Measurements from ENCODE around the gene EVC2.

Gene EVC2

GRCh38 chr4:5569451-5569850 lies 138.9 kb downstream of the EVC2 start:
- Histone ChIP-seq H3K27me3 (ENCODE audit: insufficient read depth, poor library complexity, severe bottlenecking) (no peaks in the 10 kb centered on the region), H3K4me3 (replicated peaks; ENCODE audit: insufficient read depth, low read length) (no peak overlapping the region)
- TF ChIP-seq SPI1 (IDR thresholded peaks at IDR 0.05; ENCODE audit: borderline replicate concordance, low read depth) (no peak), REST (IDR thresholded peaks at IDR 0.05; ENCODE audit: insufficient replicate concordance, low read depth) (no peak), GABPA (IDR thresholded peaks at IDR 0.05; ENCODE audit: low read depth) (no peak), POLR2AphosphoS5 (IDR thresholded peaks at IDR 0.05; ENCODE audit: low read depth) (no peak), CTCF (IDR thresholded peaks at IDR 0.05; ENCODE audit: insufficient read depth, low read length) (no peak)

GRCh38 chr4:5568931-5569330 lies 139.4 kb downstream of the EVC2 start:
- Histone ChIP-seq H3K27ac (replicated peaks) (no peak overlapping the region), H3K27me3 (ENCODE audit: insufficient read depth, poor library complexity, severe bottlenecking) (no peaks in the 10 kb centered on the region), H3K4me3 (replicated peaks; ENCODE audit: insufficient read depth, low read length) (no peak overlapping the region)
- TF ChIP-seq POLR2AphosphoS5 (IDR thresholded peaks at IDR 0.05; ENCODE audit: low read depth) (no peak), REST (IDR thresholded peaks at IDR 0.05; ENCODE audit: insufficient replicate concordance, low read depth) (no peak)
- no peak for DNase-seq (ENCODE audit: low read depth in 1 of 2, low spot score in 1 of 2)

More at GRCh38 chr4:5569451-5569850, 138.9 kb downstream of the EVC2 start:
- no peak for DNase-seq (ENCODE audit: low read depth in 1 of 2, low spot score in 1 of 2)
- no peak overlapping the region for H3K27ac ChIP-seq (replicated peaks)

- H3K27me3 ChIP-seq (ENCODE audit: insufficient read depth, poor library complexity, severe bottlenecking), result no peaks in the 10 kb centered on the region
- TF ChIP-seq CTCF (IDR thresholded peaks at IDR 0.05; ENCODE audit: insufficient read depth, low read length) (no peak), REST (IDR thresholded peaks at IDR 0.05; ENCODE audit: insufficient replicate concordance, low read depth) (no peak), POLR2AphosphoS5 (IDR thresholded peaks at IDR 0.05; ENCODE audit: low read depth) (no peak), SPI1 (IDR thresholded peaks at IDR 0.05; ENCODE audit: borderline replicate concordance, low read depth) (no peak), GABPA (IDR thresholded peaks at IDR 0.05; ENCODE audit: low read depth) (no peak)
- H3K27ac ChIP-seq (replicated peaks), result no peak overlapping the region
- no peak for DNase-seq (ENCODE audit: low read depth in 1 of 2, low spot score in 1 of 2)
- H3K4me3 ChIP-seq (replicated peaks; ENCODE audit: insufficient read depth, low read length), result no peak overlapping the region
These were observed 140.0 kb downstream of the EVC2 start for GRCh38 chr4:5568336-5568735.

GRCh38 chr4:5566991-5567390 lies 141.4 kb downstream of the EVC2 start:
- Histone ChIP-seq H3K4me3 (replicated peaks; ENCODE audit: insufficient read depth, low read length) (no peak overlapping the region), H3K27me3 (ENCODE audit: insufficient read depth, poor library complexity, severe bottlenecking) (no peaks in the 10 kb centered on the region), H3K27ac (replicated peaks) (no peak overlapping the region)
- DNase-seq (ENCODE audit: low read depth in 1 of 2, low spot score in 1 of 2), result no peak
- TF ChIP-seq POLR2AphosphoS5 (IDR thresholded peaks at IDR 0.05; ENCODE audit: low read depth), result no peak
- no peak for TF ChIP-seq GABPA (IDR thresholded peaks at IDR 0.05; ENCODE audit: low read depth)
- no peak for TF ChIP-seq SPI1 (IDR thresholded peaks at IDR 0.05; ENCODE audit: borderline replicate concordance, low read depth)
- TF ChIP-seq REST (IDR thresholded peaks at IDR 0.05; ENCODE audit: insufficient replicate concordance, low read depth), result no peak

Data from HL-60 (cell line).